GM12801 (cell line): ENCODE measurements around the gene PALM3.

Source experiments
- TF ChIP-seq, protein P1 (sequence below): IDR thresholded peaks from one replicate; pipeline ENCODE4 v1.5.1; 2011; ENCODE audit warnings: control low read depth; ENCODE audit not compliant: insufficient read length; ENCODE audit errors: extremely low read depth

The PALM3 gene

DNA sequence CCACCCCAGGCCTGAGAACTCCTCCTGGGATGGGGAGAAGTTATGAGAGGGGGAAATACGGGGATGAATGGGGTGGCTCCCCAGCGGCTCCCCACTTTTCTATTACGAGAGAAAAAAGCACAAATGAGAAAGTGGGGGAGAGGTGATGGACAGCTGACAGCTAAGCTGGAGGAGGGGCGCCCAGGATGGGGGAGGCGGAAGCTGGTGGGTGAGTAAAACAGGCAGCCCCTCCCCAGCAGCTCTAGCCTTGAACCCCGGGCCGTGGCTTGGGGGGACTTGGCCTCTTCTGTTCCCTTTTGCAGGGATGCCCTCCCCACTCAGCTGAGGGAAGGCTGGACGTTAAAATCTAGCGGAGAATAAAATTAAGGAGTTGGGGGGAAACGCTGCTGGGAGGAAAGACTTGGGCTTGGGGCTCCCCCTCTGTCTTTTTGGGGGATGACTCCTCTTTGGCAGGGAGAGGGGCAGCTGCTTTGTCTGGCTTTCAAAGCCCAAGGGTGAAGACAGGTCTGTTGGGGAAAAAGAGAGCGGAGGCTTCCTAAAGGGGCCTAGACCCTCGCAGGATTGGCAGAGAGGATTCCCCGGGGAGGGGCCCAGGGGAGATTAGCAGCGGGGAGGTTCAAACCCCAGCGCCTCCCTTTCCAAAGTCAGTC is 30.1 kb upstream of the PALM3 start:
- TF ChIP-seq, protein P1, sequence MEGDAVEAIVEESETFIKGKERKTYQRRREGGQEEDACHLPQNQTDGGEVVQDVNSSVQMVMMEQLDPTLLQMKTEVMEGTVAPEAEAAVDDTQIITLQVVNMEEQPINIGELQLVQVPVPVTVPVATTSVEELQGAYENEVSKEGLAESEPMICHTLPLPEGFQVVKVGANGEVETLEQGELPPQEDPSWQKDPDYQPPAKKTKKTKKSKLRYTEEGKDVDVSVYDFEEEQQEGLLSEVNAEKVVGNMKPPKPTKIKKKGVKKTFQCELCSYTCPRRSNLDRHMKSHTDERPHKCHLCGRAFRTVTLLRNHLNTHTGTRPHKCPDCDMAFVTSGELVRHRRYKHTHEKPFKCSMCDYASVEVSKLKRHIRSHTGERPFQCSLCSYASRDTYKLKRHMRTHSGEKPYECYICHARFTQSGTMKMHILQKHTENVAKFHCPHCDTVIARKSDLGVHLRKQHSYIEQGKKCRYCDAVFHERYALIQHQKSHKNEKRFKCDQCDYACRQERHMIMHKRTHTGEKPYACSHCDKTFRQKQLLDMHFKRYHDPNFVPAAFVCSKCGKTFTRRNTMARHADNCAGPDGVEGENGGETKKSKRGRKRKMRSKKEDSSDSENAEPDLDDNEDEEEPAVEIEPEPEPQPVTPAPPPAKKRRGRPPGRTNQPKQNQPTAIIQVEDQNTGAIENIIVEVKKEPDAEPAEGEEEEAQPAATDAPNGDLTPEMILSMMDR: no peak

DNA sequence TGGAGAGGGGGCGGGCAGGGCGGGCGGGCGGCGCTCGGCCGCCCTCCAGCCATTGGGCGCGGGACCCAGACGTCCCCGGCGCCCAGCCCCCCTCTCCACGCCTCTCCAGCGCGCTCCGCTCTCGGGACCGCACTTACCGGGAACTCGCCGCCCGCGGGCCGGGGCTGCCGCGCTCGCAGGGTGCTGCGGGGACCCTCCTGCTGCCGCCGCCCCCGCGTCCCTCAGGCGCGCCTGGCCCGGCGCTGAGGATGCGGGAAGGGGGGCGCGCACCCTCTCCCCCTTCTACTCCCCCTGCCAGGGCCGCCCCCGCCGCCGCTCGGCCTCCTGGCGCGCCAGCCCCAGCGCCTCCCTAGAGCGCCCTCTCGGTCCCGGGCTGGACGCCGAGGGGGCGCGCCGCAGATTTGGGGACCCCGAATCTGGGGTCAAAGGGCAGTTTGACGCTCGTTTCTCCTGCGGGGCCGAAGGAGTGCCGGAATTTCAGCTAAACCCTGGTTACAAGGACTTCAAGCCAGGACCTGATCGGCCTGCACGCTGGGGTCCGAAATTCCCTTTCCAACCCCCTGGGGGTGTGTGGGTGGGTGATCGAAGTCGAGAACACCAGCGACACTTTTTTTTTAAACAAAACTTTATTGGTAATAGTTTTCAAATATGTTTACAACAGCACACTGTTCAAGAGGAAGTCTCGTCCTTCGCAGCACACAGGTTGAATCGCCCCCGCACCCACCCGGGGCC is 29.4 kb upstream of the PALM3 start:
- TF ChIP-seq, protein P1: no peak

DNA sequence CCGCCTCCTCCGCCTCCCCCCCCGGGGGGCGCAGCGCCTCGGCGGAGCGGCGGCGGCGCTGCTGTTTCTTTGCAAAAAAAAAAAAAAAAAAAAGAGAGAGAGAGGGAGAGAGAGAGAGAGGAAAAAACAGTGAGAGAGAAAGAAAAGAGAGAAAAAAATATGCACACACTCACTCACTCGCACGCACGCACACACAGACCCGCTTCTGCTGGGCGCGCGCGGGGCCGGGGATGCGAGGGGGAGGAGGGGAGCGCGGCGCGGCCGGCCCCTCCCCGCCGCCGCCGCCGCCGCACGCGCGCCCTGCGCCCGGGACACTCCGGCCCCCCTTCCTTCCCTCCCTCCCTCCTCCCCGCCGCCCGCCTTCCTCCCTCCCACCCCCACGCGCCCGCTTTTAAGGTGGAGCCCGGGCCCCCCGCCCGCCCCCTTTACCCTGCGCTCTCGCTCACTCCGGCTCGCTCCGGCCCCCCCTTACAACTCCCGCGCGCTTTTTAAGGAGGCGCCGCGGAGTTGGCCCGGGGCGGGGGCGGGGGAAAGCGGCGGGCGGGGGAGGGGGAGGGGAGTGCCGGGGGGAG is 28.7 kb upstream of the PALM3 start, which contains the start of gene SAMD1:
SAMD1 (minus strand) TSS at position 243 of the 572 bp plus-strand sequence.
- TF ChIP-seq, protein P1: no peak

DNA sequence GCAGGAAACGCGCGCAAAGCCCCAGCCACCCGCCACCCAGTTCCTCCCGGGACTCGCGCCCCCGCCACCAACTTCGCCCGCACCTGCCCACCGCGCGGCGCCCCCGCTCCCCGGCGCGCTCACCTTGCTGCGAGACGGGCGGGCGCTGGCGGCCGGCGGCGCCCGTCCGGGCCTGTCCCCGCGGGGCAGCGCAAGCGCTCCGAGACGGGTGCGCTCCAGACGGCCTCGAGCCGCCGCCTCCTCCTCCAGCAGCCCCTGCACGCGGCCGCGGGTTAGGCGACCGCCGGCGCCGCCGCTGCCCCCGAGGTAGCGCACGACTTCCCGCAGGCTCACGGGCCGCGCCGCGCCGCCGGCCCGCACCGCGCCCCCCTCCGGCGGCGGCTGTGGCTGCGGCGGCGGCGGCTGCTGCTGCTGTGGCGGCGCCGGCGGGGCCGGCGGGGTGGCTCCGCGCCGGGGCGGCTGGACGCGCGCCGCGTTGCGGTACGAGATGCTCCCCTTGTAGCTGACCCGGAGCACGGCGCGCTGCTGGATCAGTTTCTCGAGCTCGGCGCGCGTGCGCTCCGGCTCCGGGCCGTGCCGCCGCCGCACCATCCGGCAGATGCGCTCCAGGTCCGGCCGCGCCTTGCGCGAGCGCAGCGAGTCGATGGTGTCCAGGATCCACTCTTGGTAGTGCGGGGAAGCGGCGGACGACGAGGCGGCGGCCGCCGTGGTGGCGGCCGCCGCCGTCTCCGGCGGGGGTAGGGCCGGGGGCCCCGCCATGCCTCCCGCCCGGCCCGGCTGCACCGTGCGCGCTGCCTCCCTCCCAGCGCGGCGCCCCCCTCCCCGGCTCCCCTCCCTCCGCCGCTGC is 28.0 kb upstream of the PALM3 start:
- TF ChIP-seq, protein P1: no peak

- TF ChIP-seq, protein P1: no peak
Measured at GRCh38 chr19:14089412-14089661, 27.5 kb upstream of the PALM3 start.

DNA sequence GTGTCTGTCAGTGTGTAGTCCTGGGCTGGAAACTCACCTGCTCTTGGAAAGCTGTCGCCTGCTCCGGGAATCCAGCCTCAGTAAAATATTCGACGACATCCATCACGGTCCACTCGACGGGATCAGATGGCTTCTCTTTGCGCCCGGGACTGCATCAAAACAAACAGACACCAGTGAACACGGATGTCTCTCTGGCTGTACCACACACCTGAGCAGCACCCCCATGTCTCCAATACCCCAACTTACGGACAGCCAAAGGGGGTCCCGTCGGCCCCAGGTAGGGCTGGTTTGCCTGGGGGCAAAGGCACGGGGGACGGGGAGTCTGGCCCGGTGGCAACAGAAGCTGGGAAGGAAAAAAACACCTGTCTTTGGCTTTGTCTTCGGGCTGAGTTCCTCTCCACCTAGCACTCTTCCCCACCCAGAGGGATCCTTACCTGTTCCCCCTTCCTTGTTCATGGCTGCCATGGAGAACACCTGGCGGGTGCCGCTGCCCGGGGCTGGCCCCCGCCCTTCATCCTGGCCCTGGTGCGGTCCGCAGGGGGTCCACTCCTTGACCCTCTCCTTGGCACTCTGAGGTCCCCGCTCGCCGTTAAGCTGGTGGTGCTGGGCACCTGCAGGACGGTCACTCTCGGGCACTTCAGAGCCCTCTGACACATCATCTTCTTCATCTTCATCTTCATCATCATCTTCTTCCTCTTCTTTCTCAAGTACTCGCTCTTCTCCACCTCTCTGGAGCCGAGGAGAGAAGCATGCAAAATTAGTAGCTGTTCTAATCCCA is 26.9 kb upstream of the PALM3 start:
- TF ChIP-seq, protein P1: no peak
